Mesodermal cell (in vitro differentiated cells): ENCODE measurements around the gene DSG4. TPM values are rescaled to one million over a fixed set of nuclear protein-coding genes. Genes with fewer than 3 reads are reported as not detected.
"Not testable (repeated sequence)": the region's sequence is repeated elsewhere in the genome, so short reads cannot be mapped to it uniquely, and the experiment has no call there.

Source experiments
- H3K27ac ChIP-seq: 2 replicates; pipeline ENCODE4 v1.7.0; 2013; ENCODE audit warnings: mild to moderate bottlenecking, low read depth, low read length, moderate library complexity; ENCODE audit not compliant: severe bottlenecking
- H3K36me3 ChIP-seq: 2 replicates; pipeline ENCODE4 v1.7.1; 2013; ENCODE audit warnings: mild to moderate bottlenecking, low read length, moderate library complexity; ENCODE audit not compliant: control insufficient read depth, insufficient read depth
- H3K4me1 ChIP-seq: one replicate; pipeline ENCODE4 v1.7.1; 2013; ENCODE audit warnings: mild to moderate bottlenecking, low read length; ENCODE audit not compliant: insufficient read depth, control insufficient read depth, poor library complexity, severe bottlenecking
- H3K4me3 ChIP-seq: 2 replicates; pipeline ENCODE4 v1.7.0; 2013; ENCODE audit warnings: low read length, control low read depth, mild to moderate bottlenecking; ENCODE audit not compliant: insufficient read depth, poor library complexity, severe bottlenecking; ENCODE audit errors: extremely low read depth
- H3K9me3 ChIP-seq: 2 replicates; pipeline ENCODE4 v1.7.1; 2013; ENCODE audit warnings: mild to moderate bottlenecking, low read length, moderate library complexity; ENCODE audit not compliant: control insufficient read depth
- WGBS, 2 experiments: methylation state at CpG; one replicate each; pipeline ENCODE4 v1.1.5; 2013; ENCODE audit warnings: missing lambda C conversion rate in 2 of 2; ENCODE audit not compliant: insufficient coverage in 2 of 2; 5-methylcytosine and 5-hydroxymethylcytosine counted together
- polyA plus RNA-seq, 2 experiments: library from polyadenylated mRNA; stranded (reverse); fragments of 50-300 nt; gene quantifications; one replicate each; pipeline ENCODE4 v1.2.3, GENCODE V29; 2013

The DSG4 gene, protein sequence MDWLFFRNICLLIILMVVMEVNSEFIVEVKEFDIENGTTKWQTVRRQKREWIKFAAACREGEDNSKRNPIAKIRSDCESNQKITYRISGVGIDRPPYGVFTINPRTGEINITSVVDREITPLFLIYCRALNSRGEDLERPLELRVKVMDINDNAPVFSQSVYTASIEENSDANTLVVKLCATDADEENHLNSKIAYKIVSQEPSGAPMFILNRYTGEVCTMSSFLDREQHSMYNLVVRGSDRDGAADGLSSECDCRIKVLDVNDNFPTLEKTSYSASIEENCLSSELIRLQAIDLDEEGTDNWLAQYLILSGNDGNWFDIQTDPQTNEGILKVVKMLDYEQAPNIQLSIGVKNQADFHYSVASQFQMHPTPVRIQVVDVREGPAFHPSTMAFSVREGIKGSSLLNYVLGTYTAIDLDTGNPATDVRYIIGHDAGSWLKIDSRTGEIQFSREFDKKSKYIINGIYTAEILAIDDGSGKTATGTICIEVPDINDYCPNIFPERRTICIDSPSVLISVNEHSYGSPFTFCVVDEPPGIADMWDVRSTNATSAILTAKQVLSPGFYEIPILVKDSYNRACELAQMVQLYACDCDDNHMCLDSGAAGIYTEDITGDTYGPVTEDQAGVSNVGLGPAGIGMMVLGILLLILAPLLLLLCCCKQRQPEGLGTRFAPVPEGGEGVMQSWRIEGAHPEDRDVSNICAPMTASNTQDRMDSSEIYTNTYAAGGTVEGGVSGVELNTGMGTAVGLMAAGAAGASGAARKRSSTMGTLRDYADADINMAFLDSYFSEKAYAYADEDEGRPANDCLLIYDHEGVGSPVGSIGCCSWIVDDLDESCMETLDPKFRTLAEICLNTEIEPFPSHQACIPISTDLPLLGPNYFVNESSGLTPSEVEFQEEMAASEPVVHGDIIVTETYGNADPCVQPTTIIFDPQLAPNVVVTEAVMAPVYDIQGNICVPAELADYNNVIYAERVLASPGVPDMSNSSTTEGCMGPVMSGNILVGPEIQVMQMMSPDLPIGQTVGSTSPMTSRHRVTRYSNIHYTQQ
- not detected for polyA plus RNA-seq (2013, experiment 1 of 2)
- polyA plus RNA-seq (2013, experiment 2 of 2) = 0.05 TPM

DNA sequence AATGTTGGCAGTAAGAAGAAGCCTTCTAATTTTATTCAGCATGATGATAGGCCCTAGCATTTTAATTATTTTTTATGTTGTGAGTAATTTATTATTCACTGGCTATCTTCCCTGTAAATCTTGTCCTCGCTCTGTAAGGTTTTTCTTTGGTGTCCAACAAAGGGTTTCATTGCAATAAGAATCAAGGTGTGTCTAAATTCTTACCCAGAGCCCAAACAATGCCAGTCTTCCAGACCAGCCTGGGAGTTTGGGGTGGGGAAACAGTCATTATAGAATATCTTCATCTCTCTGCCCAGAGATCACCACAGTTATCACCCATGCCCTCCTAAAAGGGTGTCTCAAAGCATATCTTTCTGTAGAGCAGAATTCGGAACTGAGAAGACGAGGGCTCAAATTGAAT is at the start of gene DSG4:
Gene DSG4, plus strand, starts transcription at position 301 of the 400 bp plus-strand sequence. CDS start 135 bp downstream, outside the sequence.
- Histone ChIP-seq H3K27ac (no peak within 1 kb of the TSS), H3K4me3 (no peak within 1 kb of the TSS), H3K4me1 (no peaks in the 10 kb centered on the region), H3K36me3 (no peaks in the 10 kb centered on the region), H3K9me3 (no peaks in the 10 kb centered on the region)
- WGBS, 2 experiments = 69 to 95% methylated on average over 2 of the region's 3 CpGs

DNA sequence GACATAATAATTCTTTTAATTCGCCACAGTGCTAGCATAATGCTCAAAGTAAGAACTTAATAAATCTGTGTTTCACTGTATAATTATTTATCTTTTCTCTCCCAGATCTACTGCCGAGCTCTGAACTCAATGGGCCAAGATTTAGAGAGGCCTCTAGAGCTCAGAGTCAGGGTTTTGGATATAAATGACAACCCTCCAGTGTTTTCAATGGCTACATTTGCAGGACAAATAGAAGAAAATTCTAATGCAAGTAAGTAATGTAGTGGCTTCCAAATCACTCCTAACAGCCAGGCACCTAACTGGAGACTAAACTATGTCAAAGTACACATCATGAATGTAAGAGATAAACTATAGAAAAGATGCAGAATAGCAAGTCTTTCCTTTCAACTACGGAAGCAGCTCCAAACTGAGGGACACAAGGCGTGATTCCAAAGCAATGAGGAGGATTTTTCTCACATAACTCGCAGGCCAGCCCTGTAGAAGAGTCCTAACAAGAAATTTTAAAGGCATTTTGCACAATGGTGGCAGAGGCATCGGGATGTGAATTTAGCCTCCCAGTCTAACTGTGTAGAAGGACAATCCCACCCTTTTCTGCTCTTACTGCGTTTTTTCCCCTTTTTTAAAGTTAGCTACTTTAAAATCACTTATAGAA is 46.7 kb upstream of the DSG4 start:
- Histone ChIP-seq H3K27ac (no peak overlapping the region), H3K4me1 (peaks cover 4% of the 10 kb centered on the region), H3K9me3 (no peaks in the 10 kb centered on the region), H3K4me3 (no peak overlapping the region), H3K36me3 (no peaks in the 10 kb centered on the region)
- WGBS, 2 experiments = 54 to 71% methylated on average over 4 of the region's 7 CpGs

DNA sequence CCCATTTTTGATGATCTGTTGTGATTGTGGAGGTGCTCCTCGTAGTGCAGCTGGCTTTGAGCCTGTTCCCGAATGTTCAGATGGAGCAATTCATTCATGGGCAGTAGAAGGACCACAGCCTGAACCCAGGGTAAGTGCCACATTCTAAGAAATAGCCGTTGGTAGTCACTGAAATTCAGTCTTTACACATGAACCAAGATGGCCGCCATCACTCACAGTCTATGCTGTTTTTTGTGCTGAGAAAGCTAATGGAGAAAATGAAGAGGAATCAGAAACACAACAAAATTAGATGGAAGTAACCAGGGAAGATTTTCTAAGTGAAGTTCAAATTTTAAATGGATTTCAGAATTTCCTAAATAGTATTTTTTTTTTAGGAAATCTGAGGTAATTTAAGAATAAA is 33.1 kb upstream of the DSG4 start:
- 100% methylated on average over 4 of the region's 4 CpGs; no CpG with 5 or more reads in 1 of the 2 experiments for WGBS, 2 experiments
- no peaks in the 10 kb centered on the region for H3K36me3 ChIP-seq
- H3K9me3 ChIP-seq = no peaks in the 10 kb centered on the region
- H3K4me1 ChIP-seq = no peaks in the 10 kb centered on the region
- H3K27ac ChIP-seq = no peak overlapping the region
- H3K4me3 ChIP-seq = no peak overlapping the region

DNA sequence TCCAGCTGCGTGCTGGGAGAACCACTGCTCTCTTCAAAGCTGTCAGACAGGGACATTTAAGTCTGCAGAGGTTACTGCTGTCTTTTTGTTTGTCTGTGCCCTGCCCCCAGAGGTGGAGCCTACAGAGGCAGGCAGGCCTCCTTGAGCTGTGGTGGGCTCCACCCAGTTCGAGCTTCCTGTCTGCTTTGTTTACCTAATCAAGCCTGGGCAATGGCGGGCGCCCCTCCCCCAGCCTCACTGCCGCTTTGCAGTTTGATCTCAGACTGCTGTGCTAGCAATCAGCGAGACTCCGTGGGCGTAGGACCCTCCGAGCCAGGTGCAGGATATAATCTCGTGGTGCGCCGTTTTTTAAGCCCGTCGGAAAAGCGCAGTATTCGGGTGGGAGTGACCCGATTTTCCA is 23.2 kb upstream of the DSG4 start:
- H3K9me3 ChIP-seq = not testable (repeated sequence)

DNA sequence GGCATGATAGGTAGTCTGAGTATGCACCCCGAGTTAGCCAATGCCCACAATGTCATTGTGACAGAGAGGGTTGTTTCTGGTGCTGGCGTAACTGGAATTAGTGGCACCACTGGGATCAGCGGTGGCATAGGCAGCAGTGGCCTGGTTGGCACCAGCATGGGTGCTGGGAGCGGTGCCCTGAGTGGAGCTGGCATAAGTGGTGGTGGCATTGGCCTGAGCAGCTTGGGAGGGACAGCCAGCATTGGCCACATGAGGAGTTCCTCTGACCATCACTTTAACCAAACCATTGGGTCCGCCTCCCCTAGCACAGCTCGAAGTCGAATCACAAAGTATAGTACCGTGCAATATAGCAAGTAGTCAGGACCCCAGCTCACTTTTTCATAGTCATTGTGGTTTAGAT is 21.6 kb upstream of the DSG4 start:
- Histone ChIP-seq H3K27ac (no peak overlapping the region), H3K4me1 (no peaks in the 10 kb centered on the region), H3K36me3 (no peaks in the 10 kb centered on the region), H3K4me3 (no peak overlapping the region), H3K9me3 (no peaks in the 10 kb centered on the region)
- WGBS, 2 experiments = 91 to 100% methylated on average over 4 to 8 of the region's 8 CpGs

More for the DNA sequence above, 23.2 kb upstream of the DSG4 start:
- H3K4me1 ChIP-seq, H3K27ac ChIP-seq, H3K36me3 ChIP-seq, H3K4me3 ChIP-seq: not testable (repeated sequence)
- no CpG with 5 or more reads among the region's 17 CpGs for WGBS, 2 experiments

DNA sequence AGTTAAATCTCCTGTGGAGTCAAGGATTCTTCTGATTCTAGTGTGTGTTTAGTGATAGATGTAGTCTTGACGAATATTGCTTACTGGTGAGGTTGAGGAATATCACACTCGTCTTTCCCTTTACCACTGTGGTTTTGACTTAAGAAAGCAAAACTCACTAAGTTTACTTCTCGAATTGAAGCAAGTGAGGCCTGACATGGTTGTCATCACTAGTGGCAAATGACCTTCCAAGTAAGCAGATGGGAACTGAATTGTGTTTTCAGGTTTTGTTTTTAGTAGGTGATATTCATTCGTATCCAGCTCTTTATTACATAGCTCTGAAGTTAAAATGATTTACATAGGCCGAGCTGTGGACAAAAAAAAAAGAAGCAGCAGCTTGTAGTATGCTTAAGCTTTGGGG is 20.6 kb upstream of the DSG4 start:
- Histone ChIP-seq H3K4me1 (no peaks in the 10 kb centered on the region), H3K9me3 (no peaks in the 10 kb centered on the region), H3K36me3 (no peaks in the 10 kb centered on the region), H3K27ac (no peak overlapping the region), H3K4me3 (no peak overlapping the region)
- WGBS, 2 experiments = 86 to 100% methylated on average over 2 of the region's 5 CpGs

DNA sequence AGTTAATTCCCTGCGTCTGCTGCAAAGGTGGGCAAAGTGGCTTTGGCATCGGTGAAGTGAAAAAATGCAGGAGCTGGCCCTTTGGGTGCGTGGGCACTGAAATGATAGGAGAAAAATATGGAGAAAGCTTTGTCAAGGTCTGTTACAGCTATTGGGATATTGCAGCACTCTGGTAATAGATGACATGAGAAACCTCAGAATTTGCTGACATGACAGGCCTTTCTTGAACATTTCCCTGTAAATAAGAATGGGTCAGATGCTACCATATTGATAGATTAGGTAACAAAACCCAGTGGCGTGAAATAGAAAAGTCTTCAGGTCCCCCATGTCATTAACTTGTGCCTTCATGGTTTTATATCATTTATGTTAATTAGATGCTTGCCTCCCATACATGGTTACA is 12.4 kb upstream of the DSG4 start:
- WGBS, 2 experiments = 94% methylated on average over 3 of the region's 4 CpGs; no CpG with 5 or more reads in 1 of the 2 experiments
- Histone ChIP-seq H3K9me3 (peaks cover 7% of the 10 kb centered on the region), H3K4me3 (no peak overlapping the region), H3K27ac (no peak overlapping the region), H3K4me1 (peaks cover 9% of the 10 kb centered on the region), H3K36me3 (no peaks in the 10 kb centered on the region)

DNA sequence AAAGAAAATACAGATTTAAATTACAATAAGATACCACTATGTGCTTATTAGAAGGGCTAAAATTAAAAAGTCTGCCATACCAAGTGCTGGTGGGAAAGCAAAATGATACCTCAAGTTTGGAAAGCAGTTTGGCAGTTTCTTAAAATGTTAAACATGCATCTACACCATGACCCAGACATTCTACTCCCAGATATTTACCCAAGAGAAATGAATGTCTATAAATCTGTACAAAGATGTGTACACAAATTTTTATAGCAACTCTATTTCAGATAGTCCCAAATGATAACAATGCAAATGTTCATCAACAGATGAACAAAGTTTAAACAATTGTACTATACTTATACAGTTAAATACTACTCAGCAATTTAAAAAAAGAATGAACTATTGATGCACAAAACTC is 7.1 kb upstream of the DSG4 start:
- no peaks in the 10 kb centered on the region for H3K9me3 ChIP-seq
- H3K4me1 ChIP-seq = no peaks in the 10 kb centered on the region
- no peaks in the 10 kb centered on the region for H3K36me3 ChIP-seq
- no peak overlapping the region for H3K4me3 ChIP-seq
- no peak overlapping the region for H3K27ac ChIP-seq

DNA sequence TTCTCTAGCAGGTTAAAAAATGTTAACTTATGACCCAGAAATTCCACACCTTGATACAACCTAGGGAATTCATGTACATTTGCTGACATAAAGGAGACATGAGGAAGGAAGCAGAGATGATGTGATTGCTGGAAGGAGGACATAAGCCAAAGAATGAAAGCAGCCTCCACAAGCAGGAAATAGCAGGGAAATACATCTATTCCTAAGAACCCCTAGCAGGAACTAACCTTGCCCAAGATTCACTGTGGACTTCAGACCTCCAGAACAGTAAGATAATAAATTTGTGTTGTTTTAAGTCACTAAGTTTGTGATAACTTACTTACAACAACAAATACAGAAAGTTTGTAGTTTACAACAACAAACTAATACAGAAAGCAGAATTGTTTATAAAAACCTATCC is 4.6 kb upstream of the DSG4 start:
- Histone ChIP-seq H3K36me3 (no peaks in the 10 kb centered on the region), H3K4me3 (no peak overlapping the region), H3K27ac (no peak overlapping the region), H3K4me1 (no peaks in the 10 kb centered on the region), H3K9me3 (no peaks in the 10 kb centered on the region)

DNA sequence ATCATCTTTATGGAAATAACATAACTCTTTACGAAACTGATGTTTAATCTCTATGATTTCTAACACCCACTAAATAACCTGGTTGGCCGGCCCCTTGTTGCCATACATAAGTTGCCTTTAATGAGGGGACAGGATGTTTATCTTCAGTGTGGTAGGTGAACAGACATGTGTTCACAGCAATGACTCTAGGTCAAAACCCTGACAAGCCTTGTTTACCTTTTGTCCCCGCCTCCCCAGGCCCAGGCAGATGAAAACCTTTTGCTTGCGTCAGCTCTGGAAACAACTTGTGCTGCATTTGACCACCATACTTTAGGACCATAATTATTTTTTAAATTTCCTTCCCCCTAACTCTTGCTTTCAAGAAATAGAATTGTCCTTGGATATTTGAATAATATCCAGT is 2.9 kb upstream of the DSG4 start:
- no peaks in the 10 kb centered on the region for H3K9me3 ChIP-seq
- H3K4me1 ChIP-seq = no peaks in the 10 kb centered on the region
- no peak overlapping the region for H3K27ac ChIP-seq
- H3K4me3 ChIP-seq = no peak overlapping the region
- no peaks in the 10 kb centered on the region for H3K36me3 ChIP-seq
- 88% methylated on average over 1 of the region's 4 CpGs; no CpG with 5 or more reads in 1 of the 2 experiments for WGBS, 2 experiments
